Kasumi-1 (cell line): Measurements from ENCODE around the gene KAT8.
"Not testable (repeated sequence)": the region's sequence is repeated elsewhere in the genome, so short reads cannot be mapped to it uniquely, and the experiment has no call there.

Source experiments
- DNase-seq, 2 experiments: peaks; one replicate each; lab custom pipeline; 2025; lab: John Stamatoyannopoulos, UW

The KAT8 gene

DNA sequence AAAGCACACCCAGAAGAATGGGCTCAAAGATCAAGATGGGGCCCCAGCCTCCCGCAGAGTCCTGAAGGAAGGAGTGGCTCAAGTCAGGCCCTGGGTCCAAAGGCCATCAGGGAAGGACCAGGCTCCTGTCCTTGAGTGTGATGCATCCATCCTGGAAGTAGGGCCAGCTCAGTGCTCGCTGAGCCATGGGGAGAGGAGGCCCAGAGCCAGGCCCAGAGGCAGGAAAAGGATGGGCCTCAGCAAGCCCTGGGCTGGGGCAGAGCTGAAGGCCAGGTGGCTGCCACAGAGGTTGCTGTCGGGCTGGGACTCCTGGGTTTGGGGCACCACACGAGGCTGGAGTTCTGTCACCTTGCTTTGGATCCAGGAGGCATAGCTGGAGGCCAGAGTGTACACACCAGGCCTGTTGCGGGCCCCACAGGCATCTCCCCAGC is 14.4 kb downstream of the KAT8 start:
- DNase-seq: no peak

DNA sequence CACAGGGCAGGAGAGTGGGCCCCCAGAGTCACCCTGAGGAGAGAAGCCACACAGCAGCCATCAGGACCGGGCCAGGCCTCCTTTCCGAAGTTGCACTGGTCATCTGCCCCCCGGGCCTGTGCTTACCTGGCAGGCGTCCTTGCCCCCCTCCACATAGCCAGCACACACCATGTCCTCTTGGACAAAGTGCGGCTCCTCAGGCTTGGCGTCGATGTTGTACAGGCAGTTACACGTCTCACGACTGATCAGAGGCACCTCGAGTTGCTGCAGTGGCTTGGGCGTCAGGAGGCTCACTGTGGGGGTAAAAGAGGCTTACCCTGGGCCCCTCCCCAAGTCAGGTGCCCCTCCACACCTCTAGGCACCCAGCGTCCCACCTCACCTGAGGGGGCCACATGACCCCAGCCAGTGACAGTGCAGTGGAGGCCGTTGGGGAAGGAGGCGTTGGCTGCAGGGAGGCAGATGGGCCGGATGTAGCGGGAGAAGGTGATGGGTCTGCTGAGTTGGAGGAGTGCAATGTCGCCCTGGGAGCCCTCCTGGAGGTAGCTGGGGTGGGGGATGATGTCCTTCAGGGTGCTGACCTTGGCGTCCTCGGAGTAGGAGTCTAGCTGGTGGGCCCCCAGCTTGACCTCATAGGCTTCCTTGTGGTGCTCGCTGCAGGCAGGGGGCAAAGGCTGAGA is 15.0 kb downstream of the KAT8 start:
- DNase-seq: no peak

DNA sequence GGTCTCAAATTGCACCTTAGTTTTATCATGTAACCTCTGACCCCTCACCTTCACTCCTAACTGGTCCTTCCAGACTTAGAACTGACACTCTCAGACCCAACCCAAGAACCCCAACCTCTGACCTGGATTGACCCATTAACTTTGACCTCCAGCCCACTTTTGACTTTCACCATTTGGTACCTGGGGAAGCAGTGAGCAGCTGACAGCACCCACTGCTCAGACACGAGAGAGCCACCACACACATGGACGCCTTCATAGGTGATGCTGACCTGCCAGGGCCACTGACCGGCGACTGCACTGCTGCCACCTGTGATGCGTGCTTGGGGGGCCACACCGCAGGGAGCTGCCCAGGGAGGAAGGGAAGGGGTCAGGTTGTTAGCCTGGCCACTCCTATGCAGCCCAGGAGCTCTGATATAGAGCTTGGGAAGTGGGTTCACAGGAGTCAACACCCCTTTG is 15.6 kb downstream of the KAT8 start:
- no peak for DNase-seq

DNA sequence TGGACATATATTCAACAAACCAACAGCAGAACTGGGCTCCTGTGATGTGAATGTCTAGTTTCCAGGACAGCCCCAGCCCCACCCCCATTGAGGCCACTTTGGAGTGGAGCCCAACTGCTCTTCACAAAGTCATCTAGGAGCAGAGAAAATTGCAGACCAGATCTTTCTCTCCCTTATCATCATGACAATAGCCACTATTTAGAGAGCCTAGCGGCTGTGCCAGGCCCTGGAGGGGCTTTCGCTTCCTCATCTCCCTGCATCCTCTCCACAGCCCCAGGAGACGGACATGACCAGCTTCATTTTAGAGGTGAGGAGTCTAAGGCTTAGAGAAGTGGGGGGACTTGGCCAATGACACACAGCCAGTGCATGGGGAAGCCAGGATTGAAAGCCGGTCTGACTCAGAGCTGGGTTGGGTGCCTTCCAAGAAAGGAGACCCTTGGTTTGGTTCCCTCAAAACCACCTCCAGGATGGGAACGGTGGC is 16.7 kb downstream of the KAT8 start:
- no peak for DNase-seq

DNA sequence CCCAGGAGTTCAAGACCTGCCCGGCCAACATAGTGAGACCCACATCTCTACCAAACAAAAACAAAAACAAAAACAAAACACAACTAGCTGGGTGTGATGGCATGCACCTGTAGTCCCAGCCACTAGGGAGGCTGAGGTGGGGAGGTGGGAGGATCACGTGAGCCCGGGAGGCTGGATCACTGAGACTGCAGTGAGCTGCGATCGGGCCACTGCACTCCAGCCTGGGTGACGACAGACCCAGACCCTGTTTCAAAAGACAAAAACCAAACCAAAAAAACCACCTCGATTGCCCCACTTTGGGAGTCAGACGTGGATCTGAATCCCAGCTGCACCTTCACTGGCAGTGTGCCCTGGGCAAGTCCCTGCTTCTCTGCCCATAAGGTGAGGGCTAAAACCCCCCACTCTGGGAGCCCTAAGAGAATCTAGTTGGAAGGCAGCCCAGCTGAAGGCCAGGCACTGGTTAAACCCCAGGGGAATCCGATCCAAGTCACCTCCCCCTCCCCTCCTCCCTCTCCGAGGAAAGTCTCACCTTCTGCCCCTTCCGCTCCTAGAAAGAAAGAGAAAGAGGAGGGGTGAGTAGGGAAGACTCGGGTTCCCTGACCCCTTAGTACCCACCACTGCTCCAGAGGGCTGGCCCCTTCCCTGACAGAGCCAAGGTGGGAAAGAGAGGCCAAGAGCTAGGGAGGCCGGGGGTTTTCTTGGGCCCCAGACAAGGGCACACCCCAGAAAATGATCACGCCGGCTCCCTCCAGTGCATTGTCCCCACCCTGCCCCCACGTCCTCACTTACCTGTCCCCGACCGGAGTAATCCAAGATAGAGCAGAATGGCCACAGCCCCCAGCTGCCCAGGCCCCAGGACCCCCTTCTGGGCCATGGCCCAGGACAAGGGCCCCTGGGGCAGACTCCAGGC is 17.4 kb downstream of the KAT8 start:
- no peak for DNase-seq

DNA sequence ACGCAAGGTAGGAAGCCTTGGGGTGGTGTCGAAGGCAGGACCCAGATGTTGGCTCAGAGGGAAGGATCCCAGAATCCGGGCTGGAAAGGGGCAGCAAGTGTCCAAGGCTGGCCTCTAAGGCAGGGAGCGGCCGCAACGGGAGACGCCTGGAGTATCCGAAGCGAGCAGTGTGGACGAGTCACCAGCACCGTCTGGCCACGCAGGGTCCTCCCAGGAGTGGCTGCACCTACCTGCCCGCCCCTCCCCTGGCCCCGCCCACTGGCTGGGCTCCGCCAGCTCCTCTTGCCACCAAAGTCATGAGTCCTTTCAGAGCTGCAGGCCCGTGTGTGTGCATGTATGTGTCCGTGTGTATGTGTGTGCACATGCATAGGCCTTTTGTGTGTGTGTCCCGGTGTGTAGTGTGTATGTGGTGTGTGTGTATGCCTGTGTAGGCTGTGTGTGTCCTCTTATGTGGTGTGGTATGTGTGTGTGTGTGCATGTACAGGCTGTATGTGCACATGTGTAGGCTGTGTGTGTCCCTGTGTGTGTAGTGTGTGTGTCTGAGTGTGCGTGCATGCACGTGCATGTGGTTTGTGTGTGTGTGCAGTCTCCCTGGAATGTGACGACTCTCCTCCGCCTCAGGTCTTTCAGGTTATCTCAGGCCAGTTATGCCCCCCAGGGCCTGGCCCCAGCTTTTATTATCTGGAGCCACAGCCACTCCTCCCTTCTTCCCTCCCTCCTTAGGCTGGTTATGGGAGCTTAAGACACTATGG is 18.2 kb downstream of the KAT8 start, which contains the start of gene PRSS8:
Gene PRSS8, minus strand, starts transcription at position 193 of the 752 bp plus-strand sequence. CDS start 229 bp downstream, outside the sequence.
- no peak for DNase-seq

DNA sequence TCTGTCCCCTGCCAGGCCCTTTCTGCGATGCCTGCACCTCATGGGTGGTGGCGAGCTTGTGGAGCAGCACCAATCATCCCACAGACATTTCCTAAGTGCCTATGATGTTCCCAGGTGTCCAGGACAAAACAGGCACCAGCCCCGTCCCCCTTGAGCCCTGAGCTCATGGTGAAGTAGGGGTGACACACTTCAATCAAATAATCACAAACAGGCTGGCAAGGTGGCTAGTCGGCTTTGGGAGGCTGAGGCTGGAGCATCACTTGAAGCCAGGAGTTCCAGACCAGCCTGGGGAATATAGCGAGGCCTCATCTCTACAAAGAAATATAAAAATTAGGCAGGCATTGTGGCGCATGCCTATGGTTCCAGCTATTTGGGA is 18.8 kb downstream of the KAT8 start:
- DNase-seq: no peak

DNA sequence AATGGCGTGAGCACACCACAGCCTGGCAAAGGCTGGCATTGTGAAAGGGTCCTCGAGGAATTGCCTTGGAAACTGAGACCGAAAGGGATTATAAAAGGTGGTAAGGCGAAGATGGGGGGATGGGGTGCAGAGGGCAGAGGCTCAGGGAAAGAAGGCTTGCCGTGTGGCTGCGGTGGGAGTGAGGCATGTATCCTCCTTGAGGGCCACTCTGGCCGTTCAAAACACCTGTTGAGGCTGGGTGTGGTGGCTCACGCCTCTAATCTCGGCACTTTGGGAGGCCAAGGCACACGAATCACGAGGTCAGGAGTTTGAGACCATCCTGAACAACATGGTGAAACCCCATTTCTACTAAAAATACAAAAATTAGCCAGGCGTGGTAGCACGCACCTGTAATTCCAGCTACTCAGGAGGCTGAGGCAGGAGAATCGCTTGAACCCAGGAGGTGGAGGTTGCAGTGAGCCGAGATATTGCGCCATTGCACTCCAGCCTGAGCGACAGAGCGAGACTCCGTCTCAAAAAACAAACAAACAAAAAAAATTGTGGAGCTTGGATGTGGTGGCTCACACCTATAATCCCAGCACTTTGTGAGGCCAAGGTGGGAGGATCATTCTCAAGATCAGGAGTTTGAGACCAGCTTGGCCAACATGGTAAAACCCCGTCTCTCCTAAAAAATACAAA is 19.5 kb downstream of the KAT8 start:
- not testable (repeated sequence) for DNase-seq

DNA sequence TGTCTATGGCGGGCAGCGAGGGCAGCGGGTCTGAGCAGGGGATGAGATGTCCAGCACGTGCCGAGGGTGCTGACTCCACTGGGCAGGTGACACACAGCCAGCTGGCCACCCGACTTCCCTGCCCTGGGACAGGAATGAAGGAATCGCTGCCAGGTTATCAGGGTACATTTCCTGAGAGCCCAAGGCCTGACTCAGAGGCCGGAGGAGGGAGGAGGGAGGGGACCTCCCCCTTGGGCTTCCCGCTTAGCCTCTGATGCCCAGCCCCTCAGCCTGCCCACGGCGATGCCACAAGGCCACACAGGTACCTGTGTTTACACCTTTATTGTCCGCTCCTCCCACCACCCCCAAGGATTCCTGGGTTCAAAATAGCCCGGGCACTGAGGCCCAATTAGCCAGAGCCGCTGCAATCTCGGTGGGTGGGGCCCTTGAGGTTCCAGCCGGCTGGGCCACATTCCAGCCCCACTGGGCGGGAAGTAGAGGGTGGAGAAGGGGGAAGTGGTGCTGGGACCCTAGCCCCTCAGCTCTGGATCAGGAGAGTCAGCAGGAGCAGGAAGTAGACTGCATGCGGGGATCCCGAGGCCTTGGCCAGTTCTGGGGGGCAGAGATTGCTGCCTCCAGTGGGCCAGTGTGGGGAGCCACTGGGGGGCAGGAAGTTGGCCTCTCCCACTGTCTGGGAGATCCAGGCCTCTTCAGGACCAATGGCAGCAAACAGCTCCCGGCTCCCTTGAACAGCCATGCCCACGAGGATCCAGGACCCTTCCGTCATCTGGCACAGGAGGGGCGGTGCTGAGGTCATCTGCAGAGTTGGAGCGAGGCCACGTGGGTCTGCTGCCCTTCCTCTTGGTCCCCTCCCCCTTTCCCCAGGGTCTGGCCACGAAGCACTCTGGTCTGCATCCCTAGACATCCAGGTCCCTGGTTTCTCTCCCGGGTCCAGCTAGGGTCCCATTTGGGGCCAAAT is 21.4 kb downstream of the KAT8 start:
- no peak for DNase-seq

DNA sequence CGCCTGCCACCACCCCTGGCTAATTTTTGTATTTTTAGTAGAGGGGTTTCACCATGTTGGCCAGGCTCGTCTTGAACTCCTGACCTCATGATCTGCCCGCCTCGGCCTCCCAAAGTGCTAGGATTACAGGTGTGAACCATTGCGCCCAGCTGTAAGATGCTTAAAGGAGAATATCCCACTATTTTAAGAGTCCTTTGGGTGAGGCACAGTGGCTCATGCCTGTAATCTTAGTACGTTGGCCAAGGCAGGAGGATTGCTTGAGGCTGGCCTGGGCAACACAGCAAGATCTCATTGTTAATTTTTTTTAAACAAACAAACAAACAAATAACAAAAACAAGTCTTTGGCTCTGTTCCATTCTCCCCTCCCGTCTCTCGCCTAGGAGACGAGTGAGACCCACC is 23.6 kb downstream of the KAT8 start:
- not testable (repeated sequence) for DNase-seq

DNA sequence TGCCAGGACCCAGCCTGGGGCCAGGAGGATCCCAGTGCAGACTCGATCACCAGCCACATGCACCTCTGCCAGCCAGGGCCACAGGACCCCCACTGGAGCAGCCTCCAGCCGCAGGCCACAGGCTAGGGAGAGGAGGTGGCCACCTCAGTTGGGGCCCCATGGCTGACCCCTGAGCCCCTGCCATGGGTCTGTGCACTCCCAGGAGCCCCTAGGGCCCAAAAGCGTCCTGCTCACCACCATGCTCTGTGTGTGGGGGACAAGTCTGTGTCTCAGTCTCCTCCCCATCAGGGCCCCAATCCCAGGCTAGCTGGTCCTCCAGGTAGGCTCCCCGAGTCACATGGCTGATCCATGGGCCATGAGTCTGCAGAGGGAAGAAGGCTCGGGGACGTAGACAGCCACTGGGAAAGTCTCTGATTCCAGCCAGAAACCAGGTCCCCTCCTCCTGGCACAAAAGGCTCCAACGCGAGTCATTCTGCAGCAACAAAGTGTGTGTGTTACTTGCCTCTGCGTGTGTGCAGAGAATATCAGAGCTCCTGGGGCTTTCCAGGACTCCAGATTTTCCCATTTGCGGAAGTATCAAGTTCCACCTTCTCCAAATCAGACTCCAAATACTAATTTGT is 24.1 kb downstream of the KAT8 start:
- no peak for DNase-seq

DNA sequence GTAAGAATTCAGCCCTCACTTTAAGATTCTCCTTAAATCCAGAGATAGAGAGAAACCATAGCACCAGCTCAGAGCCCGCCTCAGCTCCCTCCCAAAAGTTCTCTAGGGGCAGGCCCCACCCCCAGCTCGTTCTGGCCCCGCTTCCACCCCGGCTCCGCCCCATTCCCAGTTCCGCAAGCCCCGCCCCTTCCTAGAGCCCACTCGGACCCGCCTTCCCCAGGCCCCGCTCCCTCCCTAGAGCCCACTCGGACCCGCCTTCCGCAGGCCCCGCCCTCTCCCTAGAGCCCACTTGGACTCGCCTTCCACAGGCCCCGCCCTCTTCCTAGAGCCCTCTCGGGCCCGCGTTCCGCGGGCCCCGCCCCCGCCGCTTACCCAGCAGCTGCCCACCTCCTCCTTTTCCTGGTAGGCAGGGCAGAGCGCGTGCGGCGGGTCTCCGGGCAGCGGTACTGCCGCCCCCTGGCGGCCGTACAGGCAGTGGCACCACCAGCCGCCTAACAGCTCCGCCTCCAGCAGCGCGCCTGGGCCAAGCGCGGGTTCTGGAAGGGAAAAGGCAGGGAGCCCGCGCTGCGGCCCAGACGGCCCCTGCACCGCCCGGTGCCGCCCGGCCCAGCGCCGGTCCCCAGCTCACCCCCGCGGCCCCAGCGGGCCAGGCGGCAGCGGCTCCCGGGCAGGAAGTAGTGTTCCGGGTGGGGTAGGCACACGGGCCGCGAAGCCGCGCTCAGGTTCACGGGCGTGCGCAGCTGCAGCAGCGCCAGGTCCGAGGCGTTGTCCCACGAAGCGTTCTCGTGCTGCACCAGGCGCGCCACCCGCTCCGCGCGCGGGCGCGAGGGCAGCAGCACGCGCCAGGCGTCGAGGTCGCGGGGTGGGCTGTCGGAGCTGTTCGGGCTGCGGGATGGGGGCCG is 24.9 kb downstream of the KAT8 start:
- DNase-seq: peak; percentile 86 to 87

DNA sequence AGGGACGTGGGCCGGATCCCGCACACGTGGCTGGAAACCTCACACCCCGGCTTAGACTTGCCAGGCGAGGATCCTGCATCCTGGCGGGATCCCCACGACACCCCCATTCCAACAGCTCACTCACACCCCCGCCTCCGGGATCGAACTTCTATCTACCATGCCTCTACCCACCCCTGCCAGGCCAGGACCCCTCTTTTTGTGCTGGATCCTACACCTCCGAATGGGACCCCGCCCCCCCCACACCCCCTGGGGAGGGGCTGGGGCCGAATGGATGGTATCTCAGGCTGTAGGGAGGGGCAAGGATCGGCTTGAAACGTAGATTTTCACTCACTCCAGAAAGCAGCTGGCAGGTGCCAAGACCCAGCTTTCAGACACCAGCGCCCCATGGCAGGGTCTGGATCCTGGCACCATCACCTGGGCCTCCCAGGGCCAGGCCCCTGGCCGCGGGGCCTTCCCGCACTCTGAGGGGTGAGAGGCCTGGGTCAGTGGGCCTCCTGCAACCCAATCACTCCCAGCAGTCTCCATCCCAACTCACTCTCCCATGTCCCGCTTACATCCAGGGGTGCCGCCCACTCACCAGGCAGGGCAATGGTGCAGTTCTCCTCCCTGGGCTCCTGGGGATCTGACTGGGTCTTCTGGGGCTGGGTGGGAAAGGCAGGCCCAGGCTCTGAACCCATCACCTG is 25.7 kb downstream of the KAT8 start:
- DNase-seq: no peak

DNA sequence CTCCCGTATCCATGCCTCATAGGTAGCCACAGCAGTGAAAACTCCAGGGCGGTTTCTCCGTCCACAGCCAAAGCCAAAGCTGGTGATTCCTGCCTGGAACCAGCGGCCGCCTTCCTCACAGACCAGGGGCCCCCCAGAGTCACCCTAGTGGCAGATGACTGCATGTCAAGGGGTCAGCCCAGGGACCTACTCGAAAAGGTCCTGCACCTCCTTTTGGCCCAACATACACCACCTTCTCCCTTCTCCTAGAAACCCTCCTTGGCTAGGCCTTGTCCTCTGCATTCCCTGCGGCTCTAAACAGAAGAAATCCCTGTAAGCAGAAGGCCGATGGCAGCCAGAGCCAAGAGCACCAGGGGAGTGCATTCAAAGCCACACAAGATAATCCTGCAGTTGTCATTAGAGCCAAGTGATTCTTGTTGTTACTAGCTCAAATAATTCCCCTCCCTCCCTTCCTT is 26.3 kb downstream of the KAT8 start:
- DNase-seq: no peak

DNA sequence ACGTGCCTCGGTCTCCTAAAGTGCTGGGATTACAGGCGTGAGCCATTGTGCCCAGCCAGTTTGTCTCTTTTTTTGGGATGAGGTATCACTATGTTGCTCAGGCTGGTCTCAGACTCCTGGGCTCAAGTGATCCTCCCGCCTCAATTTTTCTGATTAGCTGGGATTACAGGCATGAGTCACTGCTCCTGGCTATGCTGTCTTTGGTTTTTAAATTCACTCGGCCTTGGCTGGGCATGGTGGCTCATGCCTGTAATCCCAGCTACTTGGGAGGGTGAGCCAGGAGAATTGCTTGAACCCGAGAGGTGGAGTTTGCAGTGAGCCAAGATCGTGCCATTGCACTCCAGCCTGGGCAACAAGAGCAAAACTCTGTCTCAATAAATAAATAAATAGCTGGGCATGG is 27.0 kb downstream of the KAT8 start:
- DNase-seq: not testable (repeated sequence)

DNA sequence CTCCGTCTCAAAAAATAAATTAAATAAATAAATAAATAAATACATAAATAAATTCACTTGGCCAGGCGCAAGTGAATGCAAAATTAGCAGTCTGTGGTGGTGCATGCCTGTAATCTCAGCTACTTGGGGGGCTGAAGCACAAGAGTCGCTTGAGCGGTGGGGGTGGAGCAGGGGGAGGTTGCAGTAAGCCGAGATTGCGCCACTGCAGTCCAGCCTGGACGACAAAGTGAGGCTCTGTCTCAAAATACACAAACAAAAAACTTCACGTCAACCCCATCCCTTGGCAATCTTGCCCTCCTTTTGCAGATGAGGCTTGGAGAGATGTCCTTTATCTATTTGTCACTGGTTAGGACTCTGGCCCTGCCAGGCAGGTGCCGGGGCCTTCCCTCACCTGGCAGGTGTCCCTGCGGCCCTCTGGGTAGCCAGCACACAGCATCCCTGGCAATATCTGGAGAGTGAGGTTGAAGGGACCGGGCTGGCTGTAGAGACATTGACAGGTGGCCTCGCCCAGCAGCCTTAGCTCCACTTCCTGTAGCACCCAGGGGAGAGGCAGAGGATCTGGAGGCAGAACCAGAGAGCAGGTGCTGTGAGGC is 28.0 kb downstream of the KAT8 start:
- no peak for DNase-seq

DNA sequence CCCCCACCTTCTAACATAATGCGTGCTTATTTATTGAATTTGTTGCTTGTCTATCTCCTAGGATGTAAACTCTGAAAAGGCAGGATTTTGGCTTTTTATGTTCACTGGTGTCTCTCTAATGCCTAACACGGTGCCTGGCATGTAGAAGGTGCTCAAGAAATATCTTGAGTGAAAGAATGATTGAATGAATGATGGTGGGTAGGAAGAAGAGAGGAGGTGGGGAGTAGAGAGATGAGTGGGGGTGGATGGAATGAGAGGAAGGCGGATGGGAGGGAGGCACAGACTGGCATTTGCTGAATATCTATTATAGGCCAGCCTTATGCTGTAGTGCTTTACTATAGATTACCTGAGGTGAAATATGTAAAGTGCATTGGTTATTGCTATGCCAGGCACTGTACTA is 30.1 kb downstream of the KAT8 start:
- DNase-seq: no peak

DNA sequence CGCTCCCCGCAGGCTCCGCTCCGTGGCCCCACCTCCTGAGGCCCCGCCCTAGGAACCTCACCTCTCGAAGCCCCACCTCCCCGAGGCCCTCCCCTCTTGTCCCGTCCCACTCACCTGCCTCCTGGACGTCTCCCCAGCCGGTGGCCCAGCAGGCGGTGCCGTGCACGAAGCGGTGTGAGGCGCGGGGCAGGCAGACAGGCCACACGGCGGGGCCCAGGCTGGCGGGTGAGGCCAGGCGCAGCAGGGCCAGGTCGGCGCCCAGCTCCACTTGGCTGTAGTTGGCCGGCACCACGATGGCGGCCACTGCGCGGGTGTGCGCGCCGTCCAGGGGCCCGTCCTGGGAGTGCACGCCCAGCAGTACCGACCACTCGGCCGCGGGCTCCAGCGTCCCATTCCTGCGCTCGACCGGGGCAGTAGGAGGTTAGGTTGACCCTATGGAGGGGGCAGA is 30.8 kb downstream of the KAT8 start:
- no peak for DNase-seq
